GM12872 (cell line): Measurements from ENCODE around the gene CEP78.

Experiments
- CTCF ChIP-seq: IDR thresholded peaks from 3 replicates; pipeline ENCODE4 v1.5.1; 2011; ENCODE audit warnings: low read depth, mild to moderate bottlenecking, low read length, moderate library complexity; ENCODE audit not compliant: insufficient read depth

The CEP78 gene

GRCh38 chr9:78307360-78307759 is 71.5 kb downstream of the CEP78 start:
- no peak for TF ChIP-seq CTCF

- TF ChIP-seq CTCF = no peak
These were observed 73.2 kb downstream of the CEP78 start for GRCh38 chr9:78309066-78309465.

GRCh38 chr9:78311075-78311474 is 75.2 kb downstream of the CEP78 start:
- TF ChIP-seq CTCF = no peak

GRCh38 chr9:78311886-78312524 is 76.1 kb downstream of the CEP78 start:
- TF ChIP-seq CTCF = no peak

- TF ChIP-seq CTCF = no peak
These were observed 78.7 kb downstream of the CEP78 start for GRCh38 chr9:78314550-78314949.

GRCh38 chr9:78314953-78315870 is 79.3 kb downstream of the CEP78 start:
- no peak for TF ChIP-seq CTCF

GRCh38 chr9:78316166-78316892 is 80.5 kb downstream of the CEP78 start:
- TF ChIP-seq CTCF = no peak
